HL-60/S4 (cell line): ENCODE data around the gene KCNH2.

ENCODE experiments used
- in situ Hi-C: fragments of 300-500 bp; cut with MboI; formaldehyde crosslinking; loops from 2 replicates; pipeline ENCODE4 v1.14.3; 2022; ENCODE audit warnings: low sequenced_read_pairs

Gene KCNH2

DNA sequence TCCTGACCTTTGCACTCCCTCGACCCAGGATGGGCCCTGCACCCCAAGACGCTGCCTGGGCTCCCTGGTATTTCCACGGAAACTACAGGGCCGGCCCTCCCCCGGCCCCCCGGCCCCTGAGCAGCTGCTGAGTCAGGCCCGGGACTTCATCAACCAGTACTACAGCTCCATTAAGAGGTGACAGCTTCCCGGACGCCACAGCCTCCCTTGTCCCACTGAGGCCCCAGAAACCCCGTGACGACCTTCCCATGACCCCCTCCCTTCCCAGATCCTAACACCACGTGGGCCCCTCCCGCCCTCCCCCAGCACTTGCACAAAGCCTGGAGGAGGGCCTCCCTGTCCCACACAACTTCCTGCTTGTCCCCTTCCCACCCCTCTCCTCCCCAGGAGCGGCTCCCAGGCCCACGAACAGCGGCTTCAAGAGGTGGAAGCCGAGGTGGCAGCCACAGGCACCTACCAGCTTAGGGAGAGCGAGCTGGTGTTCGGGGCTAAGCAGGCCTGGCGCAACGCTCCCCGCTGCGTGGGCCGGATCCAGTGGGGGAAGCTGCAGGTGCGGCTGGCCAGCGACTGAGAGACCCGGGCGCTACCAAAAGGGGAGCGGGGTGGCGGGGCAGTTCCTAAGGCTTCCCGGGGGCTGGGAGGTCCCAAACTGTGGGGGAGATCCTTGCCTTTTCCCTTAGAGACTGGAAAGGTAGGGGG lies 18.4 kb upstream of the KCNH2 start:
- in situ Hi-C loops = no loop called here

- in situ Hi-C loops = no loop called here
Measured at GRCh38 chr7:150994838-150995510, 16.9 kb upstream of the KCNH2 start.

GRCh38 chr7:150994141-150994837 lies 16.2 kb upstream of the KCNH2 start:
- in situ Hi-C loops = no loop called here

DNA sequence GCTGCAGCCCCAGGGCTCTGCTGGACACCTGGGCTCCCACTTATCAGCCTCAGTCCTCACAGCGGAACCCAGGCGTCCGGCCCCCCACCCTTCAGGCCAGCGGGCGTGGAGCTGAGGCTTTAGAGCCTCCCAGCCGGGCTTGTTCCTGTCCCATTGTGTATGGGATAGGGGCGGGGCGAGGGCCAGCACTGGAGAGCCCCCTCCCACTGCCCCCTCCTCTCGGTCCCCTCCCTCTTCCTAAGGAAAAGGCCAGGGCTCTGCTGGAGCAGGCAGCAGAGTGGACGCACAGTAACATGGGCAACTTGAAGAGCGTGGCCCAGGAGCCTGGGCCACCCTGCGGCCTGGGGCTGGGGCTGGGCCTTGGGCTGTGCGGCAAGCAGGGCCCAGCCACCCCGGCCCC lies 15.4 kb upstream of the KCNH2 start:
- in situ Hi-C loops = no loop called here

DNA sequence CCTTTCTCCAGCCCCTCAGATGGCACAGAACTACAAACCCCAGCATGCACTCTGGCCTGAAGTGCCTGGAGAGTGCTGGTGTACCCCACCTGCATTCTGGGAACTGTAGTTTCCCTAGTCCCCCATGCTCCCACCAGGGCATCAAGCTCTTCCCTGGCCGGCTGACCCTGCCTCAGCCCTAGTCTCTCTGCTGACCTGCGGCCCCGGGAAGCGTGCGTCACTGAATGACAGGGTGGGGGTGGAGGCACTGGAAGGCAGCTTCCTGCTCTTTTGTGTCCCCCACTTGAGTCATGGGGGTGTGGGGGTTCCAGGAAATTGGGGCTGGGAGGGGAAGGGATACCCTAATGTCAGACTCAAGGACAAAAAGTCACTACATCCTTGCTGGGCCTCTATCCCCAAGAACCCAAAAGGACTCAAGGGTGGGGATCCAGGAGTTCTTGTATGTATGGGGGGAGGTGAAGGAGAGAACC lies 14.7 kb upstream of the KCNH2 start:
- in situ Hi-C loops = no loop called here

- in situ Hi-C loops = no loop called here
Measured at GRCh38 chr7:150992051-150992640, 14.0 kb upstream of the KCNH2 start.

- in situ Hi-C loops = no loop called here
Measured at GRCh38 chr7:150990416-150991186, 12.5 kb upstream of the KCNH2 start, which contains the start of gene NOS3. Gene NOS3 (plus strand): TSS chr7:150991017. CDS start chr7:150993804, 2,787 bp downstream.

DNA sequence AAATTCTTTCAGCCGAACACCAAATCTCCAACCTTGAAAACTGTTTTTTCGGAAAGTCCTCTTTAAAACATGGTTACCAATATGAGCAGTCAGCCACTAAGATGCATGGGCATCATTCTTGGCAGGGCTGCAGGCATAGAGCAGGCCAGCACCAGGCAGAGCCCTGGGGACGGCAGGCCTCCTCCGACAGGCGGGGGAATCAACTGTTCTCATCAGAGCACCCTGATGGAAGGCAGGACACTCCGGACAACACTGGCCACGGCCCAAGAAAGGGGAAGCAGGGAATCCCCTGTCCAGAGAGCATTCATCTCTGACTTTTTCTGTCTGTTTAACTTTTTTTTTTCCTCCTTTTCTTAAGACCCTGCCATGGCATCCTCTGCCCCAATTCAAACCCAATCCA lies 11.3 kb upstream of the KCNH2 start:
- in situ Hi-C loops = loop anchor here (10.0 kb wide), 2 partner anchors 85 to 205 kb away; no protein-coding TSS in a partner anchor

DNA sequence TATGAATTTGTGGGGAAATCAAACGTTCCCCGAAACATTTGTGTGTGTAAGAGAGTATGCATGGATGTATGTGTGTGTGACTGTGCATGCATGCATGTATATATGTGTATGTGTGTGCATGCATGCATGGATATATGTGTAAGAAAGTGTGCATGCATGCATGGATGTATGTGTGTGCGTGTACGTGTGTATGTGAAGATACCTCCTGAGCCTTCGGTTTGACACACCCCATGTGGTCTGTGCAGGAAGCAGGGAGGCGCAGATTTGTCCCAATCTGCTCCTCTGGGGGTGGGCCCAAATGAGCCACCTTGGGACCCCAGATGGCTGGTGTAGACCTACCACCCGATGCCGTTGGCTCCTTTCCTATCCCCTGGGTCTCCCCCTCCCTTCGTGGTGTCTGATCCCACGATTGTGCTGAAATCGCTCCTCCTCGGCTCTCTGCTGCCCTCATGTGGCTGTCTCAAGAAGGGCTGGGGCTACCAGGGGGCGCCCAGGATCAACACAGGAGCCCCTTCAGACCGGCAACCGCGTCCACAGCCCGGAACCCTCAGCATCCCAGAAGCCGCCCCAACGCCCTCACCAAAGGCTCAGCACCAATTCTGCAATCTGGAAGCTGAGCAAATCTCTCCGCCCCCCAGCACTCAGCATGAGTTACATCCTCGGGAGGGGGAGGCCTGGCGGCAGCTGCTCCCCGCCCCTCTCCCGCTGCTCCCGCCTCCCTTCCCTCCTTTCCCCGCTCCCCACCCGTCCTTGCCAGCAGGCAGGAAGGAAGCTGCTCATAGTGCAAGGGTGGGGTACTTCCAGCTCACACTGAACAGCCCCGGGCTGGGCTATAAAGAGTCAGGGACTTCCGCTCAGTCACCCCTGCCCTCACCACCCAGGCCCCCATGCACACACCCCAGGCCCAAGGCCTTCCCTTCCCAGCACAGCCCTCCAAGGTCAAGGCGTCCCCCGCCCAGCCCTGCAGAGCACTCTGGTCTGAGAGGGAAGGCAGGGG lies 10.4 kb upstream of the KCNH2 start:
- in situ Hi-C loops = loop anchor here (10.0 kb wide), 2 partner anchors 84 to 204 kb away; no protein-coding TSS in a partner anchor

DNA sequence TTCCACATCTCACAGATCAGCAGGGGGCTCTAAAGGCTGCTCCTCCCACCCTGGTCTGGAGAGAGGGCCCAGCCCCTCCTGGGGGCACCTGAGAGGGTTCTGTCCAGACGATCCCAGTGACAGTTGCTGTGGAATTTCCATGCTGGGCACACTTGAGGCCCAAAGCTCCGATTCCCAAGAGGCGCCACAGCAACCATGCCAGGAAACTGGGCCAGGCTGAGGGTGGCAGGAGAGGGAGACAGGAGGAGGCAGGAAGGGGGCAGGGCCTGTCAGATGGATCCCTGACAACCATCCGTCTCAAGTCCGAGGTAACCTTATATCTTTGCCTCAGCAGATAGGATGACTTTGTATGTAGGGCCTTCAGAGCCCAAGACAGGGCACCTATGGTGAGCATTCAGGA lies 8.4 kb upstream of the KCNH2 start:
- in situ Hi-C loops = loop anchor here (10.0 kb wide), 2 partner anchors 82 to 202 kb away; no protein-coding TSS in a partner anchor

- in situ Hi-C loops = loop anchor here (10.0 kb wide), 2 partner anchors 81 to 201 kb away; no protein-coding TSS in a partner anchor
Measured at GRCh38 chr7:150986099-150986512, 8.0 kb upstream of the KCNH2 start.

GRCh38 chr7:150983893-150984368 lies 5.8 kb upstream of the KCNH2 start:
- in situ Hi-C loops = loop anchor here (10.0 kb wide), 2 partner anchors 79 to 199 kb away; no protein-coding TSS in a partner anchor

- in situ Hi-C loops = loop anchor here (10.0 kb wide), 2 partner anchors 78 to 198 kb away; no protein-coding TSS in a partner anchor
Measured at GRCh38 chr7:150982351-150982750, 4.2 kb upstream of the KCNH2 start.

DNA sequence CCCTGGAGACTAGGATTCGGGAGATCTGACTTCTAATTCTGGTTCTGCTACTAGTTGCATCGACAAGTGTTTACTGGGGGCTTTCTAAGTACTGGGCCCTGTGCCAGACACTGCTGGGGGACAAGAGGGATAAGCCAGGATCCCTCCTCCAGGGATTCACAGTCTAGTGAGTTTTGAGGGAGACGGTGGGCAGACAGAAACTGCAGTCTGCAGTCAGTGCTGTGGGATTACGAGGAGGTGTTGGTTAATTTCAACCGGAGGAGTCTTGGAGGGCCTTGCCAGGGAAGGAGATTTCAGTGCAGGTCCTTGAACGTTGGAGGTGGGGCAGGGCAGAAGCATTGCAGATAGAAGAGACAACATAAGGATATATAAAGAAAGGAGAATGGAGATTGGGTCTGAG lies 3.5 kb upstream of the KCNH2 start:
- in situ Hi-C loops = loop anchor here (10.0 kb wide), 2 partner anchors 77 to 197 kb away; no protein-coding TSS in a partner anchor

GRCh38 chr7:150980663-150981062 lies 2.5 kb upstream of the KCNH2 start:
- in situ Hi-C loops = loop anchor here (10.0 kb wide), 2 partner anchors 76 to 196 kb away; no protein-coding TSS in a partner anchor

- in situ Hi-C loops = loop anchor here (10.0 kb wide), 2 partner anchors 75 to 195 kb away; no protein-coding TSS in a partner anchor
Measured at GRCh38 chr7:150979713-150980390, 1.7 kb upstream of the KCNH2 start.

DNA sequence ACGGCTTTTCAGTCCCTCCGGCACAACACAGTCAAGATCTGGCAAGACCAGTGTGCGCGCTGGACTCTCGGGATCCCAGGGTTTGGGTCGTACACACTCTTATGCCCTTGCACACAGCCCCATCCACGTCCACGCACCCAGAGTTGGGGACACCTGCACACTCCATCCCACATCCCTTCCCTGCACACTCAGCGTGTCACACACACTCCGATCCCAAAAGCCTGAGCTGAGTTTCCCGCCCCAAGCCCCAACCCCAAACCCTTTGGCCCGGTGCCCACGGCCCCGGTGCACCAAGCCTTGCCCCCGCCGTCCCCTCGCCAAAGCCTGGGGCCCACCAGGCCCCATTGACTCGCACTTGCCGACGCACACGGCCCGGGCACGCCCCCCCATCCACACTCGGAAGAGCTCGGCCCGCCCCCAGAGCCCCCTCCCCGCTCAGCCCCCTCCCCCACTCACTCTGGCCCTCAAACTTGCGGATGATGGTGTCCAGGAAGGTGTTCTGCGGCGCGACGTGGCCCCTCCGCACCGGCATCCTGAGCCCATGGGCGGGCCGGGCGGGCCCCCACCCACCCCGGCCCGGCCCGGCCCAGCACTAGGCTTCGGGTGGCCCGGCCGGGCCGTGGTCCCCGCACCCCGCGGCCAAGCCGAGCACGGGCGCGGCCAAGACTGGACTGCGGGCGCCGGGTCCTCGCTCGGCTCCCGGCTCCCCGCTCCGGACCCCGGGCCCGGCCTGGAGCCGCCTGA lies 567 bp downstream of the KCNH2 start:
- in situ Hi-C loops = no loop called here
